ENCODE results near the gene MMAB. TPM values are rescaled to one million over a fixed set of nuclear protein-coding genes. Genes with fewer than 3 reads are reported as not detected.
A peak's percentile ranks its signal among the peaks of the same experiment; 100 is the strongest.

The MMAB gene
- total RNA-seq, 1 experiment from 2014 or later = 26.6 TPM

DNA sequence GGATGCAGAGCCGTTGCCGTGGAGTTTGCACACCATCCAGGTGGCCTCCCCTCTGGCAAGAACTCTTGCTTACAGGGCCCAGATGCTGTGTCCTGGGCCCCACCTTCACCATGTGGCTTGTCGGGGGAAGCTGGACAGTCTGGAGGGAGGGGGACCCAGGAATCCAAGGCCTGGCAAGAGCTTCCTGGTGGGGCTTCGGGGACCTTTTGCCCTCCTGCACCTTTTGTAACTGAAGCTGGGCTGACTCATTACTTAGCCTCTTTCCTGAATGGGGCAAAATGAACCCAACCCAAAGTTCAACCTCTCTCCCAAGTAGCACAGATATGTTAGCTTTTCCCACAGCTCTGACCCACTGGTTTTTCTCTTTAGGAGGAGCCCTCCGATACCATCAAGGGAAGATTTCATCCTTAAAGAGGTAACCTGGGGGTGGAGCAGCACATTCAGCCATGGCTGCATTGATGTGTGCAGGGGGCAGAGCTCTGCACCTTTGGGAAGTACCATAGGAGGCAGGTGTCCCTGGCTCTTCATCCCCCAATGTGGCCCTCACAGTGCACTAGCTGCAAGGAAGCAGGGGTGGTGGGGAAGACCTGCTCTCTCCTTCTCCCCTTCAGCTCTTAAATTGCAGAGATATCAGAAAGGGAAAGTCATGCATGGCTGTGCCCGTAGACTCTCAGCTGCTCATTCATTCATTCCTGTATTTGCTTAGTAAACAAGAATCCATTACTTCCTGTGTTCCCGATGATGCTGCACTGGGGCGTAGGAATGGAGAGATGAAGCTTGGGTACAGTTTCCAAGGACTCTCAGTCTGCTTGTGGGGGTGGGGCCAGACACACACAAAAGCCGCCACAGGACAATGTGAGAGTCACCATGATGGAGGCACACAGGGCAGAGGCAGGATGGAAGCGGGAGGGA, 13.3 kb upstream of the MMAB start:
- no peak for DNase-seq (ENCODE audit: low read depth)

- DNase-seq (ENCODE audit: low read depth) = no peak
Measured at GRCh38 chr12:109583733-109584132, 10.4 kb upstream of the MMAB start.

DNA sequence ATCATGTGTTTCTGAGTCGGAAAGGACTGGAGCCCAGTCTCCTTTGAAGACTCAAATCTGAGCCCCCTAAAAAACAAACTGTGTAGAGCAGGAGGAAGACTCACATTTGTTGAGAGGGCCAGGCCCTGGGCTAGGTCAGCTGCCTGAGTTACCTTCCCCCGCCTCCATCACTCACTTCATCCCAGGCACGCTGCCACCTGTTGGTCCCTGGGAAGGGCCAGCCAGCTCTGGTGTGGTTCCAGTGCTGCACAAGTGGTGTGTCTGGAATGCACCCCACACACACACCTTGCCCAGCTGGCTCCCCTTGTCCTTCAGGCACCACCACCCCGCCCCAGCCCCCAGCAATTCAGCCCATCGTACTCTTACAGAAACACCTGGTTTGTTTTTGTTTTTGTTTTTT, 9.3 kb upstream of the MMAB start:
- DNase-seq (ENCODE audit: low read depth) = peak; percentile 10

DNA sequence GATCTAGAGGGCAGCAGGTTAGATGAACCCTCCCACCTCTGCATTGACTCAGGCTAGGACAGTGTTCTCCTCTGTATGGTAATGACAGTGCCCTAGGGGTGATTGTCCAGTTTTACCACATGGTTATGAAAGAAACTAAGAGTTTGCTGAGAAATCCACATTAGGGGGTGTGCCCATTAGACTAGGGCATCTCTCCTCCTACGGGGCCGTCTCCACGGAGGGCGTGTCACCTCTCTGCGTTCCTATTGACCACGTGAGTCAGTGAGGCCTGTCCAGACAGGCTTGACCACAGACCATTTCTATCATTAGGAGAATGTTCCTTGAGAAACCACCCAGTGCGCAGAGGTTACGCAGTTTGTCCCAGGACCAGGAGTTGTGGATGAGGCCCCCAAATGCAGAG, 8.6 kb upstream of the MMAB start:
- peak; percentile 76 for DNase-seq (ENCODE audit: low read depth)

DNA sequence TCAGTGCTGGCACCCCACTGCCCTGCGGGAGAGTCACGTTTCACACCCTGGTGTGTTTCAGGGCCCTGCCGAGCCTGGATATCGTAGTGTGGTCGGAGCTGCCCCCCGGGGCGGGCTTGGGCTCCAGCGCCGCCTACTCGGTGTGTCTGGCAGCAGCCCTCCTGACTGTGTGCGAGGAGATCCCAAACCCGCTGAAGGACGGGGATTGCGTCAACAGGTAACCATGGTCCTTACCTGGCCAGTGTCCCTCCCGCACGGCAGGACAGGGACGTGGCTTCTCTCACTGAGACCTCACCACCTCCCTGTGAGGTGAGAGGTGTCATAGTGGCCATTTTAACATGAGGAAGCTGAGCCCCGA, 8.0 kb upstream of the MMAB start:
- DNase-seq (ENCODE audit: low read depth) = no peak

DNA sequence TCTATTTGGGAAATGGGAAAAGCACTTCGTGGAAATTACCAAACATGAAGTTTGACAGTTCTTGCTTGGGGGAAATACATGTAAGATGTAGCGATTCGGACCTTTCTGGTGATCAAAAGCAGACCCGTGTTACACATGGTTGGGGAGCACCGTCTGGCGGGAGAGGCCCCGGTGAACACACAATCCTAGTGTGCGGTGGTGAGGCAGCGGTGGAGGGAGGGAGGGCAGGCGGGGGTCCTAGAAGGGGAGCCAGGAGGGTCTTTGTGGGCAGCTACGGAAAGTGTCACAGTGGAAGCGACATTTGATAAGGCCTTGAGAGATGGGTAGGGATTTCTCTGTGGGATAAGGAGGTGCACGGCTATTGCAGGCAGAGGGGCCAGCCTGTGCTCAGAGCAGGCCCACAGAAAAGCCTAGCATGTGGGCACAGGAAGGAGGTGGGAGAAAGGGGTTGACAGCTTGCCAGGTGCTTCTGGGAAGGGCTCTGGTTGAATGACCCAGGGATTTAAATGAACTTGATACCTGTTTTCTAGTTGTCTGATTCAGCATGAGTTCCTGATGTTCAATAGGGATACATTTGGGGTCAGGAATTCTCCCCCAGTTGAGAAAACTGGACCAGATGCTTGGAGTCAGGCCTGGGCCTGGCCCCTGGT, 7.5 kb upstream of the MMAB start:
- no peak for DNase-seq (ENCODE audit: low read depth)

DNA sequence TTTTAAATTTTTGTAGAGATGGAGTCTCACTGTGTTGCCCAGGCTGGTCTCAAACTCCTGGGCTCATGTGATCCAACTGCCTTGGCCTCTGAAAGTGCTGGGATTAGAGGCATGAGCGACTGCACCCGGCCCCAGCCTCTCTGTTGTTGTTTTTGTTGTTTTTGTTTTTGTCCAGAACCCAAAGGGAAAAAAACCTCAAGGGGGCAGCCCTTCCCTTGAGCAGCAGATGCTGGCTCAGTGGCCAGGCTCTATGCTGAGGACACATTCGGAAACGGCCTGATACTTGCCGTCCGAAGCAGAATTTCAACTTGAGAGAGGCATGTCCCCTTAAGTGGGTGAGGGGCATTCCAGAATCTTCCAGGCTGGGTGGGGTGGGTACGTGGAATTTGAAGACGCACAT, 7.0 kb upstream of the MMAB start:
- no peak for DNase-seq (ENCODE audit: low read depth)

DNA sequence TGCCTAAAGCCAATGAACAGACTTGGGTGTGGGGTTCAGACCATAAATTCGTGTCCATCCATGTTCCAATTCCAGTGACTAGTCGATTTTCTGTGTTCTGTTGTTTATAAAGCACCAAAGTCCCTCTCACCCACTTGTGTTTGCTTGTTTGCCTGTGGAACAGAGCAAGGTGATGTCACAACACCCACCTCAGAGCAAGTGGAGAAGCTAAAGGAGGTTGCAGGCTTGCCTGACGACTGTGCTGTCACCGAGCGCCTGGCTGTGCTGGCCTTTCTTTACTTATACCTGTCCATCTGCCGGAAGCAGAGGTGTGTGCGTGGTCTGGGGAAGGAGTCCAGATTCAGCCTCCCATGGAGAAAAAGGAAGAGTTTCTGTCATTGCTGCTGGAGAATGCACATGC, 6.3 kb upstream of the MMAB start:
- DNase-seq (ENCODE audit: low read depth) = no peak

DNA sequence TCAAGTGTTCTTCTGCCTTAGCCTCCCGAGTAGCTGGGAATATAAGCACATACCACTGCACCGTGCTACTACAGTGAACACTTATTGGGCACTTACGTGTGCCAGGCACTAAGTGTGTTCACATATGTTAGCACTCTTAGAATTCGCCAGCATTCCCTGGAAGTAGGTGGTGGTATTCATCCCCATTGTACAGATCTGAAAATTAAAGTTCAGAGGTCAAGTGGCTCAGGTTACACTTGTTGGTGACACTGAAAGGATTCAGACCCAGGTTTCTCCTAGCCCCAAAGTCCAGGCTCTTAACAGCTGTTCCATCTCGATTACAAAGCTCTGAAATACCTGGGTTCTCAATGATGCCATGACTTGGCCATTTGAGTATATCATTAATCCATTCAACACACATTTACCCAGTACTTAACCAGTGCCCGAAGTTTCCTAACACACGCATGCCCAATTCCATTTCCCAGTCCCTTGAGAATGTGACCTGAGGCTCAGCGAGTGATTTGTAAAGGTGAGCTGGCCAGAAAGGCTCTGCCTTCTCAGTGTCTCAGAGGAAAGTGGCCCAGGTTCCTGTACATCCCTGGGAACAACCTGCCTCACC, 5.1 kb upstream of the MMAB start:
- DNase-seq (ENCODE audit: low read depth) = no peak

DNA sequence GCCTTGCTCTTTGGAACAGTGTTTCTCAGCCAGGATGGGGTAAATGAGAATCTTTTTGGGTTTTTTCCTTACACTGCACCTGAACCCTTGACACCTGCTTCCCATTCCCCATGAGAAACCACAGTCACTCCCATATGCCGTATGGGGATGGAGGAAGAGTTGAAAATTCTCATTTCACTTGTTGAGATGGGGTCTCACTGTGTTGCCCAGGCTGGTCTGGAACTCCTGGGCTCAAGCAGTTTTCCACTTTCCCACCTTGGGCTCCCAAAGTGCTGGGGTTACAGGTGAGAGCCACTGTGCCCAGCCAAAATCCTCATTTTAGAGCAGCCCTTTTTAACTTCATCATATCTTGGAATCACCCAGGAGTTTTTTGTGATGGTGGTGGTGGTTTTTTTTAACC, 4.0 kb upstream of the MMAB start:
- DNase-seq (ENCODE audit: low read depth) = no peak

DNA sequence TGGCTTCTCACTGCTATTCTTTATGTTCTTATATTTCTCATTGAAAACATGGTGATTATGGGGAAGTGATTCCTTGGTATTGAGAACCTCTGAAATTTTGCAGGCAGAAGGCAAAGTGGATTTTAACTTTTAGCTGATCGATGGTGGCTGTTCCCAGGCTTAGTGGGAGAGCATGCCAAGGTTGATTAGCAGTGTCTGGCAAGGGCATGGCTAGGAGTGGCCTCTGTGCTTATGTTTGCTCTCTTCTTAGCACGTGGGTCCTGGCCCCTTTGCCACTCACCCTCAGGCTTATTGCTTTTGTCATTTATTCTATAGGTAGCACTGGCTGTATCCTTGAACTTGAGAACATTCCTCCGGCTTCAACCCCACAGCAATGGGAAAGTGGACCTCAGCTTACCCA, 2.4 kb upstream of the MMAB start:
- no peak for DNase-seq (ENCODE audit: low read depth)

- no peak for DNase-seq (ENCODE audit: low read depth)
Measured at GRCh38 chr12:109573914-109574244, 575 bp upstream of the MMAB start.

DNA sequence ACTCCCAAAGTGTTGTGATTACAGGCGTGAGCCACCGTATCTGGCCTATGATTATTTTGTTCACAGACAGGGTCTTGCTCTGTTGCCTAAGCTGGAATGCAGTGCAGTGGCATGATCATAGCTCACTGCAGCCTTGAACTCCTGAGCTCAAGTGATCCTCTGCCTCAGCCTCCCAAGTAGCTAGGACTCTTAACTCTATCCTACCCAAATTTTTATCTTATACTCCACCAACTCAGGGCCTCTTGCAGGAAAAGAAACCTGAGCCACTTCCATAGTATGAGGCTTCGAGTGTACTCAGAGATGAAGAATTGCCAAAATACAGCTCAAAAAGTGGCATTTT, 828 bp downstream of the MMAB start:
- DNase-seq (ENCODE audit: low read depth) = no peak

DNA sequence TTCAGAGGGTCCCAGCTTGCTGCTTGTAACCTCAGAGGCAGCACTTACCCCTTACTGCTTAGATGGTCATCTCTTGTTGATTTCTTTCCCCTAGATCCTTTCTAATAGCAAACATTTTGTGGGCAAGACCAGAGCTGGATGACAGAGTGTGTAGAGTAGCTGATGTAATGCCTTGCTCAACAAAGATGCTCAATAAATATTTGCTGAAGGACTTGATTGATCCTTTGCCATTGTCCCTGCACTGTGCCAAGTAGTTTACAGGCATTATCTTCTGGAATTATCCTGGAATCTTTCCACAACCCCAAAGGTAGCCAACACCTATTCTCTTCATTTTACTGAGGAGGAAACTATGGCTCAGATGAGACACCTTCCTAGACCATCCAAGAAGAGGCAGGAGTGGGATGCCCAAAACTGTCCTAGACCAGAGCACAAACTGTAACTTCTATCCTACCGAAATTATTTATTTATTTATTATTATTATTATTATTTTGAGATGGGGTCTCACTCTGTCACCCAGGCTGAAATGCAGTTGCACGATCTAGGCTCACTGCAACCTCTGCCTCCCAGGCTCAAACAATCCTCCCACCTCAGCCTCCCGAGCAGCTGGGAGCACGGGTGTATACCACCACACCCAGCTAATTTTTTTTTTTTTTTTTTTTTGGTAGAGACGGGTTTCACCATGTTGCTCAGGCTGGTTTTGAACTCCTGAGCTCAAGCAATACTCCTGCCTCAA, 1.4 kb downstream of the MMAB start:
- DNase-seq (ENCODE audit: low read depth) = no peak

- no peak for DNase-seq (ENCODE audit: low read depth)
Measured at GRCh38 chr12:109568486-109568885, 4.8 kb downstream of the MMAB start.

DNA sequence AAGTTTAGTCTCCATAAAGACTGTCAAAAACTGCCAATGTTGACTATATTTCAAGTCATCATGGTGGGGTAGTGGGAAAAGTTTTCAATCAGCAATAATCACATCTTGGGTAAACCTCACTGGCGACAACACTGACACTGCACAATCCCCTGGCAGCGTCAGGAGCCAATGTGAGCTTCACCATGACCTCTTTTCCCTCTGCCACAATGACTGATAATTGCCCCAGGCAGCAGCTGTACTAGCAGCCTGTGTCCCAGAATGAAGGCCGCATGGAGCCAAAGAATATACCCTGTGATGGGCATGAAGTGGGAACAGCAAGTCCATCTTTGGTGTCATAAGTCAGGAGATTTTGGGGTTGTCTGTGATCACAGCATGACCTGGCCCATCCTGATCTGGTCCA, 5.3 kb downstream of the MMAB start:
- no peak for DNase-seq (ENCODE audit: low read depth)

- DNase-seq (ENCODE audit: low read depth) = no peak
Measured at GRCh38 chr12:109567296-109567695, 6.0 kb downstream of the MMAB start.

GRCh38 chr12:109566424-109566823, 6.9 kb downstream of the MMAB start:
- no peak for DNase-seq (ENCODE audit: low read depth)

DNA sequence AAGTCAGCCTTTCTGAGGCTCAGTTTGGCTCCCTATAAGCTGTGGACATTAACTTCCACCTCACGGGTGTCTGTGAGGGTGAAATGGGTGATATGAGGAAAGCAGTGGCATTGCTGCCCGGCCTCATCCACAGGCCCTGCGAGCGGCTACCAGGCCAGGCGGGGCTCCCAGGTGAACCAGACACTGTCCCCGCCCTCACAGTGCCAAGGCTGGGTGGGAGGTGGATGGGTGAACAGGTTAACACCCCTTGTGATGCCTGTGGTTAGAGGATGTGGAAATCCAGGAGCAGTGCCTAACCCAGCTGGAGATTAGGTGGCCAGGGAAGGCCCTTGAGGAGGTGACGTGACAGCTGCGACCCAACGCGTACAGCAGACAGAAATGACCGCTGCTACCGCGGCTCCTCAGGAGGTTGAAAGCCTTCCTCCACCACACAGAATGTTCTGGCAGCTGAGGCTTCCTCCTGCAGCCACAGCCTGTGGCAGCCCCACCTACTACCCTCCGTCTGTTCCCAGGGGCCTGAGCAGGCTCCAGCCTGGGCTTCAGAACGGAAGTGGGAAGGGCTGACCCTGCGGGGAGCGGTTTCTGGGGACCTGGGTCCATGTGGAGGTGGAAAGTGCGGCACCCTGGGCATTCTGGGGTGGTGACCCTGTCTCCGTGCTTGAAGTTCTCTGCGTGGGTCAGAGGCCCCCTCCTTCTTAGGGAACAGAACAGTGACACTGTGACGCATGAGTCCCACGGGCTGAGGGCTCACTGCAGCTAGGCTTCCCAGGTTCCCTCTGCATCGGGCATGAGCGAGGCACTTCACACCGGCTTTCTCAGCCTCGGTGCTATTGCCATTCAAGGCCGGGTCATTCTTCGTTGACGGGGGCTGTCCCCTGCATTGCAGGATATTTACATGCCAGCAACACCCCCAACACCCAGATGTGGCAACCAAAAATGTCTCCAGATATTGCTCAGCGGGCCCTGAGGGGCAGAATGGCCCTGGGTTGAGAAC, 9.7 kb downstream of the MMAB start:
- no peak for DNase-seq (ENCODE audit: low read depth)

- DNase-seq (ENCODE audit: low read depth) = no peak
Measured at GRCh38 chr12:109562871-109563270, 10.4 kb downstream of the MMAB start.

- no peak for DNase-seq (ENCODE audit: low read depth)
Measured at GRCh38 chr12:109561711-109562030, 11.6 kb downstream of the MMAB start.
